Ovary (tissue), 3 donors: ENCODE results near the gene ANP32B.

Experiments used
- POLR2A ChIP-seq: fragments of 450-650 bp; IDR thresholded peaks from one replicate; pipeline ENCODE4 v1.6.1; 2017; ENCODE audit warnings: antibody characterized with exemption, mild to moderate bottlenecking, moderate library complexity
- TF ChIP-seq, protein P1 (sequence below), 3 donors: fragments of 450-650 bp in 2 of 3; fragments of 200-600 bp in 1 of 3; IDR thresholded peaks; one replicate each; pipeline versions ENCODE4 v1.5.1 to v1.8.0; 2016 to 2022; ENCODE audit warnings: antibody characterized with exemption in 3 of 3, mild to moderate bottlenecking in 1 of 3
- donor health status: DM: no; HTN: no; CAD: no.

DNA sequence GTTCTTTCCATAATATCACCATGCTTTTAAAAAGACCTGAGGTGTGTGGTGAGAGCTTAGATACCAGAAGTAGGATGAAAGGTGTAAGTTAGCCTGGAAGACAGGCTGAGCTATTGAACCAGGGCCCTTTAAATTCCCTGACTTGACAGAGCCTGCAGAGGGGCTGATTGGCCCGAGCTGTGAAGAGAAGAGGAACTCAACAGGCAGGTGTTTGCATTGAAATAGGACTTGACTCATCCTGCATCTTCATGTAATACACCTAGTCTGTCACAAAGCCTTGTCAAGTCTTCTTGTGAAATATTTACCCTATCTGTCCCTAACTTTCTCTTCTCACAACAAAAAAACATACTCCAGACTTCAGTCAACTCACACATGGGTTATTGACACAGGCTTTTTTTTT, 16.6 kb upstream of the ANP32B start:
- TF ChIP-seq, protein P1, sequence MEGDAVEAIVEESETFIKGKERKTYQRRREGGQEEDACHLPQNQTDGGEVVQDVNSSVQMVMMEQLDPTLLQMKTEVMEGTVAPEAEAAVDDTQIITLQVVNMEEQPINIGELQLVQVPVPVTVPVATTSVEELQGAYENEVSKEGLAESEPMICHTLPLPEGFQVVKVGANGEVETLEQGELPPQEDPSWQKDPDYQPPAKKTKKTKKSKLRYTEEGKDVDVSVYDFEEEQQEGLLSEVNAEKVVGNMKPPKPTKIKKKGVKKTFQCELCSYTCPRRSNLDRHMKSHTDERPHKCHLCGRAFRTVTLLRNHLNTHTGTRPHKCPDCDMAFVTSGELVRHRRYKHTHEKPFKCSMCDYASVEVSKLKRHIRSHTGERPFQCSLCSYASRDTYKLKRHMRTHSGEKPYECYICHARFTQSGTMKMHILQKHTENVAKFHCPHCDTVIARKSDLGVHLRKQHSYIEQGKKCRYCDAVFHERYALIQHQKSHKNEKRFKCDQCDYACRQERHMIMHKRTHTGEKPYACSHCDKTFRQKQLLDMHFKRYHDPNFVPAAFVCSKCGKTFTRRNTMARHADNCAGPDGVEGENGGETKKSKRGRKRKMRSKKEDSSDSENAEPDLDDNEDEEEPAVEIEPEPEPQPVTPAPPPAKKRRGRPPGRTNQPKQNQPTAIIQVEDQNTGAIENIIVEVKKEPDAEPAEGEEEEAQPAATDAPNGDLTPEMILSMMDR (IDR thresholded peaks at IDR 0.05): no peak
- TF ChIP-seq POLR2A: no peak
